Testis (tissue), 2 donors: ENCODE results near the gene PEPD.

Experiments used
- CTCF ChIP-seq, 3 experiments: fragments of 450-650 bp in 2 of 3; fragments of 200-600 bp in 1 of 3; sonication (generic) in 1 of 3; IDR thresholded peaks; one replicate each; pipeline ENCODE4 v1.5.1; 2016 to 2019; ENCODE audit warnings: antibody characterized with exemption in 3 of 3, mild to moderate bottlenecking in 2 of 3, moderate library complexity in 1 of 3
- POLR2A ChIP-seq: fragments of 450-650 bp; IDR thresholded peaks from one replicate; pipeline ENCODE4 v1.6.1; 2017; ENCODE audit warnings: antibody characterized with exemption, mild to moderate bottlenecking, moderate library complexity

- TF ChIP-seq CTCF (IDR thresholded peaks at IDR 0.05) (no peak), POLR2A (no peak)
Measured at GRCh38 chr19:33496038-33496895, 25.3 kb downstream of the PEPD start.
